ENCODE data around the gene HYAL2. TPM values are rescaled to one million over a fixed set of nuclear protein-coding genes. Genes with fewer than 3 reads are reported as not detected.

The HYAL2 gene
- total and polyA plus RNA-seq, 9 of the 15 experiments (the other 6 are each of a cell fraction or from before 2014, with no cell fraction given): 0.36 to 22.7 (median 11.4) TPM; not detected in 1

- TF ChIP-seq ZBTB11 (CRISPR knock-in tag; IDR thresholded peaks at IDR 0.05) (0 out of 6 replicates have a peak, but pooled peaks of 1 of the 3 experiments have one; percentile 29), ZNF740 (CRISPR knock-in tag; IDR thresholded peaks at IDR 0.05) (no peak), ZNF740 (tag; IDR thresholded peaks at IDR 0.05) (no peak), GATAD2B (IDR thresholded peaks at IDR 0.05; ENCODE audit: borderline replicate concordance) (no peak), NUFIP1 (IDR thresholded peaks at IDR 0.05; ENCODE audit: partially characterized antibody) (no peak), ELK3 (CRISPR knock-in tag; IDR thresholded peaks at IDR 0.05) (no peak), FOXJ3 (CRISPR knock-in tag; IDR thresholded peaks at IDR 0.05) (no peak), ZNF707 (CRISPR knock-in tag; conservative IDR thresholded peaks at IDR 0.05) (no peak), SRSF1 (IDR thresholded peaks at IDR 0.05; ENCODE audit: low read depth, low read length) (no peak), ZBED1 (IDR thresholded peaks at IDR 0.05) (no peak), RUNX1 (IDR thresholded peaks at IDR 0.05; ENCODE audit: low read depth) (no peak), CBX3 (IDR thresholded peaks at IDR 0.05; ENCODE audit: borderline replicate concordance in 1 of 2, low read length in 2 of 2) (no peak), RREB1 (CRISPR knock-in tag; IDR thresholded peaks at IDR 0.05) (no peak), ZC3H8 (IDR thresholded peaks at IDR 0.05) (no peak)
Measured at GRCh38 chr3:50272911-50273688, 49.4 kb downstream of the HYAL2 start (continued).
